H9 (cell line): Measurements from ENCODE around the gene OR10AD1. TPM values are rescaled to one million over a fixed set of nuclear protein-coding genes. Genes with fewer than 3 reads are reported as not detected.
A peak's percentile ranks its signal among the peaks of the same experiment; 100 is the strongest.

Experiments
- DNase-seq: peaks from one replicate; pipeline ENCODE4 v3.0.0-alpha.2; 2017
- H2AFZ ChIP-seq: one replicate; pipeline ENCODE4 v1.6.1; 2013; ENCODE audit warnings: mild to moderate bottlenecking, low read length, control low read depth, moderate library complexity
- H2AK5ac ChIP-seq: 2 replicates; pipeline ENCODE4 v1.6.1; 2013; ENCODE audit warnings: low read length, control low read depth, mixed read lengths; ENCODE audit not compliant: insufficient read length
- H2BK120ac ChIP-seq: one replicate; pipeline ENCODE4 v1.6.1; 2013; ENCODE audit warnings: low read depth, mild to moderate bottlenecking, low read length, control low read depth, inconsistent platforms; ENCODE audit not compliant: poor library complexity, severe bottlenecking
- H2BK12ac ChIP-seq: 2 replicates; pipeline ENCODE4 v1.6.1; 2013; ENCODE audit warnings: low read length, control low read depth, mixed read lengths, low read depth; ENCODE audit not compliant: insufficient read length
- H2BK15ac ChIP-seq: 2 replicates; pipeline ENCODE4 v1.6.1; 2013; ENCODE audit warnings: low read depth, low read length, control low read depth
- H2BK20ac ChIP-seq: one replicate; pipeline ENCODE4 v1.6.1; 2013; ENCODE audit warnings: low read depth, mild to moderate bottlenecking, low read length, control low read depth, inconsistent platforms; ENCODE audit not compliant: poor library complexity, severe bottlenecking
- H2BK5ac ChIP-seq: 2 replicates; pipeline ENCODE4 v1.6.1; 2013; ENCODE audit warnings: low read length, control low read depth, mixed read lengths; ENCODE audit not compliant: insufficient read length
- H3K14ac ChIP-seq: 2 replicates; pipeline ENCODE4 v1.6.1; 2013; ENCODE audit warnings: low read length, control low read depth; ENCODE audit not compliant: insufficient read depth
- H3K18ac ChIP-seq: 2 replicates; pipeline ENCODE4 v1.6.1; 2013; ENCODE audit warnings: low read depth, mild to moderate bottlenecking, mixed read lengths, low read length, control low read depth; ENCODE audit not compliant: insufficient read length
- H3K23ac ChIP-seq: 2 replicates; pipeline ENCODE4 v1.6.1; 2013; ENCODE audit warnings: low read length, control low read depth, mixed read lengths, low read depth; ENCODE audit not compliant: insufficient read length
- H3K23me2 ChIP-seq: 2 replicates; pipeline ENCODE4 v1.6.1; 2013; ENCODE audit warnings: low read depth, mild to moderate bottlenecking, mixed read lengths, low read length, control low read depth; ENCODE audit not compliant: insufficient read length, poor library complexity, severe bottlenecking
- H3K27ac ChIP-seq: 2 replicates; pipeline ENCODE4 v1.5.1; 2013; ENCODE audit warnings: low read length, control low read depth, mixed read lengths, low read depth; ENCODE audit not compliant: insufficient read length
- H3K27me3 ChIP-seq: 2 replicates; pipeline ENCODE4 v1.6.1; 2013; ENCODE audit warnings: low read length, control low read depth, inconsistent platforms; ENCODE audit not compliant: insufficient read depth
- H3K4ac ChIP-seq: 2 replicates; pipeline ENCODE4 v1.6.1; 2013; ENCODE audit warnings: low read depth, mild to moderate bottlenecking, control low read depth, inconsistent platforms, low read length, moderate library complexity
- H3K4me1 ChIP-seq: 2 replicates; pipeline ENCODE4 v1.6.1; 2013; ENCODE audit warnings: low read length, control low read depth, inconsistent platforms; ENCODE audit not compliant: insufficient read depth
- H3K4me2 ChIP-seq: 2 replicates; pipeline ENCODE4 v1.6.1; 2013; ENCODE audit warnings: low read length, control low read depth, mixed read lengths; ENCODE audit not compliant: insufficient read length, insufficient read depth
- H3K56ac ChIP-seq: 2 replicates; pipeline ENCODE4 v1.6.1; 2013; ENCODE audit warnings: low read depth, mild to moderate bottlenecking, mixed read lengths, low read length, control low read depth; ENCODE audit not compliant: insufficient read length
- H3K79me1 ChIP-seq: 2 replicates; pipeline ENCODE4 v1.6.1; 2013; ENCODE audit warnings: low read depth, mild to moderate bottlenecking, moderate library complexity, low read length, control low read depth, inconsistent platforms; ENCODE audit not compliant: insufficient read depth, poor library complexity, severe bottlenecking
- H3K79me2 ChIP-seq: 2 replicates; pipeline ENCODE4 v1.6.1; 2013; ENCODE audit warnings: low read length, control low read depth, inconsistent platforms; ENCODE audit not compliant: insufficient read depth
- H3K9ac ChIP-seq: 2 replicates; pipeline ENCODE4 v1.6.1; 2013; ENCODE audit warnings: low read length, control low read depth, mixed read lengths; ENCODE audit not compliant: insufficient read length; ENCODE audit errors: extremely low read depth
- H3K9me3 ChIP-seq: one replicate; pipeline ENCODE4 v1.6.1; 2013; ENCODE audit warnings: low read depth, low read length, inconsistent platforms; ENCODE audit not compliant: control insufficient read depth
- H3T11ph ChIP-seq: one replicate; pipeline ENCODE4 v1.6.1; 2013; ENCODE audit warnings: mild to moderate bottlenecking, low read length, control low read depth, inconsistent platforms
- H4K20me1 ChIP-seq: one replicate; pipeline ENCODE4 v1.6.1; 2013; ENCODE audit not compliant: control insufficient read depth, insufficient read length, insufficient read depth
- H4K5ac ChIP-seq: 2 replicates; pipeline ENCODE4 v1.6.1; 2013; ENCODE audit warnings: low read depth, mild to moderate bottlenecking, mixed read lengths, low read length, control low read depth; ENCODE audit not compliant: insufficient read length
- H4K8ac ChIP-seq: replicated peaks from 2 replicates; pipeline ENCODE4 v1.6.1; 2013; ENCODE audit warnings: low read length, control low read depth, mixed read lengths, low read depth; ENCODE audit not compliant: insufficient read length
- H4K91ac ChIP-seq: 2 replicates; pipeline ENCODE4 v1.6.1; 2013; ENCODE audit warnings: low read depth, mild to moderate bottlenecking, moderate library complexity, mixed read lengths, low read length, control low read depth; ENCODE audit not compliant: insufficient read length
- H3K27ac Mint-ChIP-seq, 3 experiments: 2 replicates in 2 of 3; 3 replicates in 1 of 3; pipeline ENCODE4 v1.8.0; 2020 to 2021; ENCODE audit warnings: mixed read lengths in 3 of 3, mild to moderate bottlenecking in 1 of 3, moderate library complexity in 1 of 3
- H3K27me3 Mint-ChIP-seq: 2 replicates; pipeline ENCODE4 v1.8.0; 2021; ENCODE audit warnings: low read depth, mild to moderate bottlenecking, moderate library complexity, mixed read lengths
- H3K36me3 Mint-ChIP-seq, 3 experiments: 2 replicates in 2 of 3; 3 replicates in 1 of 3; pipeline ENCODE4 v1.8.0; 2020 to 2021; ENCODE audit warnings: low read depth in 3 of 3, mixed read lengths in 3 of 3; ENCODE audit not compliant: insufficient read depth in 1 of 3
- H3K4me1 Mint-ChIP-seq, 2 experiments: 2 replicates each; pipeline ENCODE4 v1.8.0; 2020; ENCODE audit warnings: mixed read lengths in 2 of 2
- H3K4me3 Mint-ChIP-seq, 2 experiments: 2 replicates in 1 of 2; 3 replicates in 1 of 2; pipeline ENCODE4 v1.8.0; 2020 to 2021; ENCODE audit warnings: mild to moderate bottlenecking in 2 of 2, mixed read lengths in 2 of 2, moderate library complexity in 1 of 2
- H3K9me3 Mint-ChIP-seq, 2 experiments: 2 replicates in 1 of 2; 3 replicates in 1 of 2; pipeline ENCODE4 v1.8.0; 2020; ENCODE audit warnings: mild to moderate bottlenecking in 2 of 2, mixed read lengths in 2 of 2, moderate library complexity in 1 of 2
- WGBS: extraction: QIAGEN DNeasy Blood & Tissue Kit; methylation state at CpG from one replicate; pipeline ENCODE4 v1.1.7; 2013; ENCODE audit warnings: missing lambda C conversion rate, low lambda C conversion rate, mixed read lengths; ENCODE audit not compliant: insufficient read length; ENCODE audit errors: extremely low coverage; 5-methylcytosine and 5-hydroxymethylcytosine counted together
- total RNA-seq: library from RNA; stranded (reverse); gene quantifications from 2 replicates; pipeline ENCODE4 v1.2.1, GENCODE V29; 2021
- TF ChIP-seq, protein P1 (sequence below): fragments of 200-600 bp; sonication (generic); conservative IDR thresholded peaks from 3 replicates; pipeline ENCODE4 v1.8.0; 2021; ENCODE audit warnings: antibody characterized with exemption, mild to moderate bottlenecking

Gene OR10AD1
- total RNA-seq, 1 experiment from 2014 or later: not detected

DNA sequence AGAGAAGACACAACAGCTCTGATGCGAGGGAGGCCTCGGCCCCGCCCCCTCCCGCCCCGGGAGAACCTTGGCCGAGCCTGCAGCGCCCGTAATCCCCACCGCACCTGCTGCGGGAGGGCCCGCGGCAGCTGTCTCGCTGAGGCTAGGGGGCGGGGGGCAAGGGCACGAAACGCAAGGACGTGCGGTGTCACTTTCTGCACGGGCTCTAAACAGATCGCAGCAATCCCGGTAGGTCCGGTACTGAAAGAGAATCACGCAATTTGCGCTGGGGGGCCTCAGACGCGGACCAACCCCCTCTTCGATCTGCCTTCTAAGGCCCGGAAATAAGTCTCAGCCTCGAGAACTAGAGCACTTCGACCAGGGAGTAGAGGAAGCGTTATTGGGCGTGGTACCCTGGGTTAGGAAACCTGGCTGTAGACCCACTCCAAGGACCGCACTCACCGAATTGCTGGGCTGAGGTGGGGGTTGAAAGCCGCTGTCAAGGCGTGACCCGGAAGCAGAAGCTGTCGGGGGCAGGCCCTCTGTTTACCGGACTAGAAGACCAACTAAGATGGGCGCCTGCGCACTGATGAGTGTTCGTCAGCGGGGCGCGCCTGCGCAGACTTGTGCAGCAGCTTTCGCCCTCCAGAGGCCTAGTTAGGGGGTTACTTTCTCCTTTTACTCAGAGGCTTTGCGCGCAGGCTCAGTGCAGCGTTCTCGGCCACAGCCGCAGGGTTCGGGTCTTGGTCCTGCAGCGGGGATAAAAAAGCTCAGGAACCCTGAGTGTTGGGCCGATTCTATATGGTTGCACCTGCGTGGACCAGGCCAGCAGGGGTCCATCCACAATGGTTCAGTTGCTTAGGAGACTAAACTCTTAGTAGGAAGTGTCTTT is 45.8 kb downstream of the OR10AD1 start, which contains the start of gene ASB8:
ASB8 (minus strand) TSS at position 498 of the 871 bp plus-strand sequence. CDS start 4,019 bp downstream, outside the sequence.
- Histone ChIP-seq H3K27me3 (no peaks in the 10 kb centered on the region), H2BK5ac (no peak within 1 kb of the TSS), H4K91ac (no peak within 1 kb of the TSS), H3K79me2 (no peaks in the 10 kb centered on the region), H4K8ac (no peak within 1 kb of the TSS), H2BK15ac (no peak within 1 kb of the TSS), H2AFZ (peak within 1 kb of the TSS; percentile 66), H3T11ph (no peak within 1 kb of the TSS), H3K4me1 (no peaks in the 10 kb centered on the region; the same call in 1 of the 2 replicates), H3K56ac (no peak within 1 kb of the TSS), H2AK5ac (no peak within 1 kb of the TSS), H3K9me3 (no peaks in the 10 kb centered on the region), H2BK12ac (no peak within 1 kb of the TSS), H3K23me2 (no peaks in the 10 kb centered on the region), H2BK120ac (no peak within 1 kb of the TSS), H3K14ac (no peak within 1 kb of the TSS), H2BK20ac (no peak within 1 kb of the TSS), H3K18ac (no peak within 1 kb of the TSS), H3K4me2 (peak within 1 kb of the TSS; percentile 84), H4K5ac (no peak within 1 kb of the TSS), H3K4ac (no peak within 1 kb of the TSS), H3K79me1 (no peaks in the 10 kb centered on the region), H3K9ac (peak within 1 kb of the TSS; percentile 54), H3K23ac (no peak within 1 kb of the TSS), H4K20me1 (no peaks in the 10 kb centered on the region), H3K27ac (no peak within 1 kb of the TSS)
- no peaks in the 10 kb centered on the region for H3K9me3 Mint-ChIP-seq
- peak within 1 kb of the TSS; percentile 79 to 91 (median 87); a peak in 6 of 7 replicates for H3K27ac Mint-ChIP-seq
- H3K36me3 Mint-ChIP-seq: no peaks in the 10 kb centered on the region
- H3K4me1 Mint-ChIP-seq: peaks cover 10 to 15% of the 10 kb centered on the region in 2 experiments
- peak within 1 kb of the TSS; percentile 93 to 94 for H3K4me3 Mint-ChIP-seq
- no CpG with 5 or more reads among the region's 56 CpGs for WGBS
- TF ChIP-seq, protein P1, sequence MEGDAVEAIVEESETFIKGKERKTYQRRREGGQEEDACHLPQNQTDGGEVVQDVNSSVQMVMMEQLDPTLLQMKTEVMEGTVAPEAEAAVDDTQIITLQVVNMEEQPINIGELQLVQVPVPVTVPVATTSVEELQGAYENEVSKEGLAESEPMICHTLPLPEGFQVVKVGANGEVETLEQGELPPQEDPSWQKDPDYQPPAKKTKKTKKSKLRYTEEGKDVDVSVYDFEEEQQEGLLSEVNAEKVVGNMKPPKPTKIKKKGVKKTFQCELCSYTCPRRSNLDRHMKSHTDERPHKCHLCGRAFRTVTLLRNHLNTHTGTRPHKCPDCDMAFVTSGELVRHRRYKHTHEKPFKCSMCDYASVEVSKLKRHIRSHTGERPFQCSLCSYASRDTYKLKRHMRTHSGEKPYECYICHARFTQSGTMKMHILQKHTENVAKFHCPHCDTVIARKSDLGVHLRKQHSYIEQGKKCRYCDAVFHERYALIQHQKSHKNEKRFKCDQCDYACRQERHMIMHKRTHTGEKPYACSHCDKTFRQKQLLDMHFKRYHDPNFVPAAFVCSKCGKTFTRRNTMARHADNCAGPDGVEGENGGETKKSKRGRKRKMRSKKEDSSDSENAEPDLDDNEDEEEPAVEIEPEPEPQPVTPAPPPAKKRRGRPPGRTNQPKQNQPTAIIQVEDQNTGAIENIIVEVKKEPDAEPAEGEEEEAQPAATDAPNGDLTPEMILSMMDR: peak; percentile 50
- peak; percentile 100 for DNase-seq
- peaks cover 8% of the 10 kb centered on the region for H3K27me3 Mint-ChIP-seq
